KOPT-K1 (cell line): ENCODE results near the gene PARP1.

Experiments
- H3K27ac ChIP-seq: fragments of 200-600 bp; sonication (generic); 2 replicates; pipeline ENCODE4 v1.5.1; 2016; ENCODE audit warnings: antibody characterized with exemption, mild to moderate bottlenecking, low read depth, low read length; ENCODE audit not compliant: poor library complexity, severe bottlenecking
- H3K36me3 ChIP-seq: fragments of 200-600 bp; sonication (generic); 2 replicates; pipeline ENCODE4 v1.5.1; 2017; ENCODE audit warnings: antibody characterized with exemption, mild to moderate bottlenecking, low read length, moderate library complexity; ENCODE audit not compliant: insufficient read depth
- H3K9me3 ChIP-seq: fragments of 200-600 bp; sonication (generic); 2 replicates; pipeline ENCODE4 v1.5.1; 2017; ENCODE audit warnings: antibody characterized with exemption, low read length, mild to moderate bottlenecking; ENCODE audit not compliant: insufficient read depth, poor library complexity, severe bottlenecking

Gene PARP1

DNA sequence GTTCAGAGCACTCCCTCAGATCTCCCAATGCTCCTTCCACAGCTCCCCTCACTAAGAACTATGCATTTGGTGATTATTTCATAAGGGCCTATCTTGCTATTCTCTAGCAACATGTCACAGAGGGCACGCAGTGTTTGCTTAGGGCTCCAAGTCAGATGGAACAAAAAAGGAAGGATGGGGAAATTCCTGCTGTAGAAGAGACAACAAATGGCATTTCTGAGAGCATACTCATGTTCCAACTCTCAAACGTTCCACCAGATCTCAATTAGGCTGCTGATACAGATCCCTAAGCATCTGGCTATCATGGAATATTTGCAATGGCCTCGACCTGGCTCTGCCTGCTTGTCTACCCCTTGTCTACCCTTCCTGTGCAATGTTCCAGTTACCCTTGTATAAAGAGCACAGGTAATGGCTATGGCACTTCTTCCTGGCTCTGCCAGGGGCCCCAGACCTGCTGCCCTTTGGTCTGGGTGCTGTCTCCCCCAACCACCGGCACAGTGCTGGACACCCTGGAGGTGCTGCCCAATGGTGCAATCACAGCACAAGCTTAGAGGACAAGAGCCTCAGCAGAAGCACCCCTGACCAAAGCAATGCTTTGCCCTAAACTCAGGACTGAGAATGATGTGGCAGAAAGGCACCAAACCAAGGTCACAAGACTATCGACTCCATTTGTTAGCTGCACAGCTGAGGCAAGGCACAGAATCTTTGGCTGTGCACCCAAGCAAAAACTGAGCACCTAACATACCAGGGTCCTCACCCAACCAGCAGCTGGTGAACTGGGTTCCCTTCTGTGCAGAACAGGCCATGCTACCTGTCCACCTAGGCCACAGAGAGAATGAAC, 3.6 kb downstream of the PARP1 start:
- Histone ChIP-seq H3K9me3 (no peaks in the 10 kb centered on the region), H3K36me3 (peaks cover 37% of the 10 kb centered on the region), H3K27ac (no peak overlapping the region)

DNA sequence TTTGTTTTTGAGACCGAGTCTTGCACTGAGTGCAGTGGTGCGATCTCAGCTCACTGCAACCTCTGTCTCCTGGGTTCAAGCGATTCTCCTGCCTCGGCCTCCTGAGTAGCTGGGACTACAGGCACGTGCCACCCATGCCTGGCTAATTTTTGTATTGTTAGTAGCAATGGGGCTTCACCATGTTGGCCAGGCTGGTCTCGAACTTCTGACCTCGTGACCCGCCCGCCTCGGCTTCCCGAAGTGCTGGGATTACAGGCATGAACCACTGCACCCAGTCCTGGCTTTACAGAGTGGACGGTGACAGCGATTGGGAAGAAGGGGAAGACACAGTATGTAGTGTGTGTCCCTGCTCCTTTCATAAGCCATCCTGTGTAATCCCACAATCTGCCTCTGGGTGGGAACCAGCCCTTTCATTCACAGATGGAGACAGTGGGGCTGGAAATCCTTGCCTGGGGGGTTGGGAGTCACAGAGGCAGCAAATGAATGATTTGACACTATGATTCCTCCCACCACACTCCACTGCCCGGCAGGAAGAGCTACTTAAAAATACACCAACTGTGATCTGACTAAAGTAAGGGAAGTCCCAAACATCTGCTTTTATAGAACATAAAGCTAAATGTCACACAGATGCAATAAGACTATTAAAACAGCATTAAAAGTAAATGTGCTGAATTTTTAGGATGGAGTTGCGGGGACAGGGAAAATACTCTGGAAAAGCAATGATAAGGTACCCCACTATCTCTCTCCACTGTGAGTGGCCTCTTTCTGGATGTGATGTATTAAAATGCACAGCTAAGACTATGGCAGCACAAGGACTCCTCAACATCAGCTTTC, 4.5 kb downstream of the PARP1 start:
- H3K27ac ChIP-seq = no peak overlapping the region

DNA sequence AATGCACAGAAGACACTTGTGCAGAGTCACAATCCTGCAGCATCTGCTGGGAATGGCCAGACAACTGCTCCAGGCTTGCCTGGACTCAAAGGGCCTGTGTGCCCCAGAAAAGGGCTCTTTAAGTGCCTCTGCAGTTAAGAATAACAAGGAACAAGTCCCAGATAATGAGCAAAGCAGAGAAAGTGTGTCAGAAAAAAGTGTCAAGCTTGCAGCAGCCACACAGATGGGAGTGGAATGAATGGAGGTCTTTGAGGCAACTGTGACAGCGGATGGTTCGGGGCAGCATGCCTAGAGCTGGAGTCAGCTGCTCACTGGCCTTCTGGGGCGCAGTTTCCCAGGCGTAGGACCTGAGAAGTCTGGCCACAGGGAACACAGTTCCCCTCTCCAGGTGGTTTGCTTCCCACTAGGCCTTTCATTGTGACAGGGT, 5.1 kb downstream of the PARP1 start:
- Histone ChIP-seq H3K27ac (no peak overlapping the region), H3K9me3 (no peaks in the 10 kb centered on the region), H3K36me3 (peaks cover 52% of the 10 kb centered on the region)

More for the DNA sequence above, 4.5 kb downstream of the PARP1 start:
- Histone ChIP-seq H3K9me3 (no peaks in the 10 kb centered on the region), H3K36me3 (peaks cover 46% of the 10 kb centered on the region)

DNA sequence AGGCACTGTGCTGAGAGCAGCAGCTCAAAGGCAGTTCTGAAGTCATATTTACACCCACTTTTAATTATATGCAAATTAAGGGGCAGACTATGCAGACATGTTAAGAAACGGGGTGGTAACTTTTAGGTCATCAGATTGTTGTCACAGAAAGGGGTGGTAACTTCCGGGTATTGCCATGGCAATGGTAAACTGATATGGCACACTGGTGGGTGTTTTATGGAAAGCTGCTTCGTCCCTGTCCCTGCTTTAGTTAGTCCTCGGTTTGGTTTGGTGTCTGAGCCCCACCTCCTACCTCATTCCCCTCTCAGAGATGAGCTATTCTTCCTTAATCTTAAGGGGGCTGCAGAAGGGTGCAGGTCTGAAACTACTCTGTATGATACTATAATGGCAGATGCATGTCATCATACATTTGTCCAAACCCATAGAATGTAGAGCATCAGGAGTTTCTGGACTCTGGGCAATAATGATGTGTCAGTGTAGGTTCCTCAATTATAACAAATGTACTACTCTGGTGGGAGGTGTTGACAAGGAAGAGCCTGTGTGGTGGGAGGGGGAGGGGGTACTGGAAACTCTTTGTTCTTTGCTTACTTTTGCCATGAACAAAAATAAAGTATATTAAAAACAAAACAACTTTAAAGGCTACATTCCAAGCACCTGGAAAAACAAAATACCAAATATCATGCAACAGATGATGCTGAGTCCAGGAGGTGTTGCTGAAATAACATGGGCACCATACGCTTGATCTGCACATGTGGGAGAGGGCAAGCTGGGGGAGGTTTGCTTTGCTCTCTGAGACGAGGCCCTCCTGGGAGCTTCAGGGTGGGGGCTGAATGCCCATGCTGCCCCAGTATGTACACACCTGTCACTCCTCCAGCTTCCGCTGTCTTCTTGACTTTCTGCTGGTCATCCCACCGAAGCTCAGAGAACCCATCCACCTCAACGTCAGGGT, 6.3 kb downstream of the PARP1 start:
- no peaks in the 10 kb centered on the region for H3K9me3 ChIP-seq
- no peak overlapping the region for H3K27ac ChIP-seq
- H3K36me3 ChIP-seq = peaks cover 60% of the 10 kb centered on the region

DNA sequence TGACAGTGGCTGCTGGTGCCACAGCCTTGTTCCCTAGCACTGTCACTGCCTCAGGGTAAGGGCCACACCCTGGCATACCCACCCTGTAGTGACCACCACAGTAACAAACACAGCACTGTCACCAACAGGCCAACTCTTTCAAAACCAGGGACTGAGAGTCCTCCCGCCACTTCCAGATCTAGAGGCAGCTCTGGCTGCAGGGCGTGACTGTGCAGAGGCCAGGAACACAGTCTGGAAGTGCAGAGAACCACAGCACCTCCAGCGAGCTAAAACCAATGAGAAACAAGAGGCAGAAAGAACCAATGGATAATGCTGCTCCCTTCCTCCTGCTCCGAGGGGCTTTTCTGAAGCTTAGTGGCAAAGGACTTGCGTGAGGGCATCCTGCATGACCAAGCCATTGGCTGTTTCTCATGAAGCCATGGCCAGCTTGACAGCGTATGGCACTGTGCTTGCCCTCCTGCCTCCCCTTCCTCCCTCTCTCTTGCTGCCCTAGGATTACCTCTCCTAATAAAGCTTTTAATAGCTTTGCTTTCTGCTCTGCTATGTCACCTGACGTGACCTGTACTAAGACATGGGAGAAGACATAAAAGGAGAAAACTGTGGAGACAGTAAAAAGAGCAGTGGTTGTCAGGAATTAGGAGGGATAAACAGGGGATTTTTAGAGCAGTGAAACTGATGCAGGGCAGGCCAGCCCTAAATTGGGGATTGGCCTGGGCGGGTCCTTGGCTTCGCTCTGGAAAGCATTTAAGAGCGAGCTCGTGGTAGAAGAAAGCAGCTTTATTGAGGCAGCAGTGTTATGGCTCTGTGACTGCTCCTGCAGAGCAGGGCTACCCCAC, 7.2 kb downstream of the PARP1 start:
- peaks cover 62% of the 10 kb centered on the region for H3K36me3 ChIP-seq
- no peak overlapping the region for H3K27ac ChIP-seq

DNA sequence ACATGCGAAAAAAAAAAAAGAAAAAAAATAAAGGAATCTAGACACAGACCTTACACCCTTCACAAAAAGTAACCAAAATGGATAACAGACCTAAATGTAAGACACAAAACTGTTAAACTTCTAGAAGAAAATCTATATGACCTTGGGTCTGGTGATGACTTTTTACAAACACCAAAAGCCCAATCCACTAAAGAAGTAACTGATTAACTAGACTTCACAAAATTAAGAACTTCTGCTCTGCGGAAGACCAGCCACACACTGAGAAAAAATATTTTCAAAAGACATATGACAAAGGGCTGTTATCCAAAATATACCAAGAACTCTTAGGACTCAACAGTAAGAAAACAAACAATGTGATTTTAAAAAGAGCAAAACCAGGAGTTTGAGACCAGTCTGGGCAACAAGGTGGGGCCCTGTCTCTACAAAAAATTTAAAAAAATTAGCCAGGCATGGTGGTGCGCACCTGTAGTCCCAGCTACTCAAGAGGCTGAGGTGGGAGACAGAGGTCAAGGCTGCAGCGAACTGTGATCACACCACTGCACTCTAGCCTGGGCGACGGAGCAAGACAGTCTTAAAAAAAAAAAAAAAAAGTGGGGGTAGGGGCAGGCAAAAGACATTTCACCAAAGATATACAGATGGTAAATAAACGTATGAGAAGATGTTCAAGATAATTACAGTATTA, 9.8 kb downstream of the PARP1 start:
- H3K27ac ChIP-seq = no peak overlapping the region
- peaks cover 88% of the 10 kb centered on the region for H3K36me3 ChIP-seq
- no peaks in the 10 kb centered on the region for H3K9me3 ChIP-seq

More for the DNA sequence above, 7.2 kb downstream of the PARP1 start:
- no peaks in the 10 kb centered on the region for H3K9me3 ChIP-seq

DNA sequence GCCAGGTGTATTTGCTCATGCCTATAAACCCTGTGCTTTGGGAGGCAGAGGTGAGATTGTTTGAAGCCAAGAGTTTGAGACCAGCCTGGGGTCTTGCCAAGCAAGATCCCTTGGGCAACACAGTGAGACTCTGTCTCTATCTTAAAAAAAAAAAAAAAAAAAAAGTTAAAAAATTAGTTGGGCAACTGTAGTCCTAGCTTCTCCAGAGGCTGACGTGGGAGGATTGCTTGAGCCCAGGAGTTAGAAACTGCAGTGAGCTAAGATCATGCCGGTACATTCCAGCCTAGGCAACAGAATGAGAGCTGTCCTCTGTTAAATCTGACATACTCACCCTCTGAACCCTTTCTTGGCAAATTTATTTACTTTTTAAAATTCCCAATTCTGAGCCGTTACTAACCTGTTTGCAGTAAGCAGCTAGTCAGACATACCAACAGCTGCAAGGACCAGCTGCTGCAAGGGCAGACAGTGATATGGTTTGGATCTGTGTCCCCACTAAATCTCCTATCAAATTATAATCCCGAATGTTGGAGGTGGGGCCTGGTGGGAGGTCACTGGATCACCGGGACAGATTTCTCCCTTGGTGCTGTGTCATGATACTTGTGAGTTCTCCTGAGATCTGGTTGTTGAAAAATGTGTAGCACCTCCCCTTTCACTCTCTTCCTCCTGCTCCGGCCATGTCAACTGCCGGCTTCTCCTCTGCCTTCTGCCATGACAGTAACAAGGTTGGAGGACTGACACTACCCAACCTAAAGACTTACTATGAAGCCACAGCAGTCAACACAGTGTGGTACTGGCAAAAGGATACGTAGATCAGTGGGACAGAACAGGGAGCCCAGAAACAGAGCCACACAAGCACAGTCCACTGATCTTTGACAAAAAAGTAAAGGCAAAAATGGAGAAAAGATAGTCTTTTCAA, 10.6 kb downstream of the PARP1 start:
- no peak overlapping the region for H3K27ac ChIP-seq
- H3K36me3 ChIP-seq = peaks cover 90% of the 10 kb centered on the region
- H3K9me3 ChIP-seq = no peaks in the 10 kb centered on the region

DNA sequence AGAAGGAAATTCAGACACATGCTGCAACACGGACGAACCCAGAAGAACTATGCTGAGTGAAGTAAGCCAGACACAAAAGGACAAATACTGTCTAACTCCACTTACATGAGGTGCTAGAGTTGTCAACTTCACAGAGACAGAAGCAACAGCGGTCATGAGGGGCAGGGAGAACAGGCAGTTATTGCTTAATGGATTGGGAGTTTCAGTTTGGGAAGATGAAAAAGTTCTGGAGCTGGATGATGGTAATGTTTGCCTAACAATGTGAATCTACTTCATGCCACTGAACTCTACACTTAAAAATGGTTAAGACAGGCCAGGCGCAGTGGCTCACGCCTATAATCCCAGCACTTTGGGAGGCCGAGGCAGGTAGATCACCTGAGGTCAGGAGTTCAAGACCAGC, 12.1 kb downstream of the PARP1 start:
- no peak overlapping the region for H3K27ac ChIP-seq
- H3K9me3 ChIP-seq = no peaks in the 10 kb centered on the region
- H3K36me3 ChIP-seq = peaks cover 90% of the 10 kb centered on the region

DNA sequence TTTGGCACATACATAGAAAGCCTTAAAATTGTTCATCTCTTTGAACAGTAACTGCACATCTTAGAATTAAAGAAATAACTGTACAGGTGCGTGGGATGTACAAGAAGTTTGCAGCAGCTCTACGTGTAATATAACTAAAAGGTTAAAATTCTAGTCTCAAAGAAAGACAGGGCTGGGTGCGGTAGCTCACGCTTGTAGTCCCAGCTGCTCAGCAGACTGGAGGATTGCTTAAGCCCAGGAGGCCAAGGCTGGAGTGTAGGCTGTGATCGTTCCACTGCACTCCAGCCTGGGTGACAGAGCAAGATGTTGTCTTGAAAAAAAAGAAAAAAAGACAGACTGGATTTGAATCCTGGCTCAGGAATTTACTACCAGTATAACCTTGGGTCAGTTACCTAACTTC, 13.4 kb downstream of the PARP1 start:
- H3K9me3 ChIP-seq = no peaks in the 10 kb centered on the region
- H3K36me3 ChIP-seq = peaks cover 90% of the 10 kb centered on the region
- H3K27ac ChIP-seq = no peak overlapping the region

DNA sequence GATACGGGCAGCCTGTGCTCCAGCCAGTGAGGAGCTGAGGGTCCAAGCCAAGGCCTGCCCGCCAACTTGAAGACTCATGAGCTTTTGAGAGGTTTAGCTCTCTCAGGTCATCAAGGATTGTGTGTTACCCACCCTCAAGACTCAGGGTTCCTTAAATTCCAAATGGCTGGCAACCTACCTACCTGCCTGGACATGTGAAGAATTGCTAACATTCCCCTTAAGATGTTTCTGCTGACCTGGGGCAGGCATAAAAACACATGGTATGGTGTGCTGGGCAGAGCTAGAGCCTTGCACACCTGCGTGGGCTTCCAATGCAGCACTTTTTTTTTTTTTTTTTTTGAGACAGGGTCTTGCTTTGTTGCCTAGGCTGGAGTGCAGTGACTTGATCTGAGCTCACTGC, 17.2 kb downstream of the PARP1 start:
- Histone ChIP-seq H3K9me3 (no peaks in the 10 kb centered on the region), H3K27ac (no peak overlapping the region), H3K36me3 (peaks cover 100% of the 10 kb centered on the region)

DNA sequence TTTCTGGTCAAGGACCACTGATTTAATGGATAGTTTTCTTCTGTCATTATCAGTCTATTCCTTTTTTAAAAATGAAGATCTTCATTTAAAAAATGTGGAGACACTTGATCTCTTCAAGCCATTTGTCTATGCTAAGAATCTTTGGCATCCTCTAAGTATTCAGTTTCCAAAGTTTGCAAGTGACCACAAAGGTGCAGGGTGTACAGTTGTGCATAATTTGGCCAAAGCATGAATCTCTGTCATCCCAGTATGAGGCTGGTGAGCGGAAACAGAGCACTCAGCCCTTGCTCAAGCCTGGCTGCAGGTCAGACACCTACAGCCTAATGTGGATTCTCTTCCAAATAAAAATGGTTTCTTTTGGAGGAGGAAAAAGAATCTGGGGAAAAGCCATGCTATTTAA, 19.8 kb downstream of the PARP1 start:
- Histone ChIP-seq H3K9me3 (no peaks in the 10 kb centered on the region), H3K36me3 (peaks cover 100% of the 10 kb centered on the region), H3K27ac (no peak overlapping the region)

DNA sequence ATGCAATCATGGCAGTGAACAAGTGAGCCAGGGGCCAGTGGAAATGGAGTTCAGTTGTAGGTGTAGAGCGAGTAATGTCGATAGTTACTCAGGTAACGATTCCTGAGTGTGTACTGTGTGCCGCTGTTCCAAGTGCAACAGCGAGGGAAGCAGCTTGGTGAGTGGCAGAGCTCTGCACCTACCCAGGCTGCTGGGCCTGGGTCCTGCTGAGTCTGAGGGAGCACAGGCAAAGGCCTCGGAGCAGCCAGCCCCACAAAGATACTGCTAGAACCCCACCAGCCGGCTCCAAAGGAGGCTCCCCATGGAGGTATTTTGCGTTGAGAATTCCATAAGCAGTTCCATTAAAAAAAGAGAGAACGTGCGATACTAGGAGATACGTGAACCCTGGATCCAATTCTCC, 23.2 kb downstream of the PARP1 start:
- no peak overlapping the region for H3K27ac ChIP-seq
- no peaks in the 10 kb centered on the region for H3K9me3 ChIP-seq
- peaks cover 100% of the 10 kb centered on the region for H3K36me3 ChIP-seq

DNA sequence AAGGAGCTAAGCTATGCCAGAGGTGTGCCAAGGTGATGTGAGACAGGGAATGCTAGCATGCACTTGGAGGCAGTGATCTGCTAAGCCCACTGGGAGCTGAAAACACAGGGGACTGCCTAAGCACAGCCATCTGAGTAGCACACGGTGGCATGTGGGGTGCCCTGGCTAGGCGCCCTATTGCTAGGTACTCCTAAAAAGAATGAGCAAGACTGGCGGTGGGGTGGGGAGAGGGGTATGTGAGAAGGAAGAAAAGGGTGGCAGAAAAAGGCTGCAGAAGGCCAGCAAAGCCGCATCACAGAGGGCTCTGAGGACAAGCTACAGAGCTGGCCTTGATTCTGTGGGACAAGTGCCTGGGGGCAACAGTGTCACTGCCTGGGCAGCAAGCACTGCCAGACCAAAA, 23.9 kb downstream of the PARP1 start:
- H3K9me3 ChIP-seq = no peaks in the 10 kb centered on the region
- H3K27ac ChIP-seq = no peak overlapping the region
- H3K36me3 ChIP-seq = peaks cover 100% of the 10 kb centered on the region
